GM12872 (cell line): ENCODE measurements around the gene MLLT11.
A peak's percentile ranks its signal among the peaks of the same experiment; 100 is the strongest.

Experiments
- CTCF ChIP-seq: IDR thresholded peaks from 3 replicates; pipeline ENCODE4 v1.5.1; 2011; ENCODE audit warnings: low read depth, mild to moderate bottlenecking, low read length, moderate library complexity; ENCODE audit not compliant: insufficient read depth

The MLLT11 gene

GRCh38 chr1:151059109-151060006 is 839 bp upstream of the MLLT11 start, which contains the start of gene CDC42SE1:
TSS of gene CDC42SE1 (minus strand) at chr1:151059622. CDS start at chr1:151055730, 3,892 bp downstream.
- peak; percentile 82 for TF ChIP-seq CTCF

- TF ChIP-seq CTCF = no peak
Observed at GRCh38 chr1:151060657-151061421, 642 bp downstream of the MLLT11 start.

GRCh38 chr1:151061704-151062103 is 1.5 kb downstream of the MLLT11 start:
- no peak for TF ChIP-seq CTCF

GRCh38 chr1:151062741-151063371 is 2.7 kb downstream of the MLLT11 start:
- TF ChIP-seq CTCF = no peak

- TF ChIP-seq CTCF = no peak
Observed at GRCh38 chr1:151065089-151065645, 5.0 kb downstream of the MLLT11 start.

- no peak for TF ChIP-seq CTCF
Observed at GRCh38 chr1:151067185-151067584, 7.0 kb downstream of the MLLT11 start.

GRCh38 chr1:151069103-151069486 is 8.9 kb downstream of the MLLT11 start:
- TF ChIP-seq CTCF = no peak
